SK-N-SH (cell line): Measurements from ENCODE around the gene MAD1L1.

Experiments used
- CTCF ChIP-seq: fragments of 200-600 bp; sonication (generic); IDR thresholded peaks from 2 replicates; pipeline ENCODE4 v1.6.1; 2017; ENCODE audit warnings: antibody characterized with exemption, mild to moderate bottlenecking, moderate library complexity
- POLR2AphosphoS5 ChIP-seq: IDR thresholded peaks from 2 replicates; pipeline ENCODE4 v1.6.1; 2012; ENCODE audit warnings: low read depth, low read length
- REST ChIP-seq: IDR thresholded peaks from 2 replicates; pipeline ENCODE4 v1.6.1; 2012; ENCODE audit warnings: mild to moderate bottlenecking, low read depth, low read length, moderate library complexity
- TEAD4 ChIP-seq: IDR thresholded peaks from 2 replicates; pipeline ENCODE4 v1.4.0; 2012; ENCODE audit warnings: mild to moderate bottlenecking, borderline replicate concordance; ENCODE audit not compliant: insufficient read depth
- USF2 ChIP-seq: fragments of 150-350 bp; IDR thresholded peaks from 2 replicates; pipeline ENCODE4 v1.6.1; 2017; ENCODE audit warnings: antibody characterized with exemption, low read length, low read depth, borderline replicate concordance
- YY1 ChIP-seq: IDR thresholded peaks from 2 replicates; pipeline ENCODE4 v1.4.0; 2012; ENCODE audit warnings: low read depth, mild to moderate bottlenecking

GRCh38 chr7:2062648-2063047, 170.1 kb downstream of the MAD1L1 start:
- no peak for TF ChIP-seq YY1
- TF ChIP-seq CTCF = no peak
- no peak for TF ChIP-seq POLR2AphosphoS5
- no peak for TF ChIP-seq REST
- TF ChIP-seq USF2 = no peak
- TF ChIP-seq TEAD4 = no peak
